HEK293 (cell line): ENCODE results near the gene PSD2.
A peak's percentile ranks its signal among the peaks of the same experiment; 100 is the strongest.

ENCODE experiments used
- CTCF ChIA-PET: fragments of 350-600 bp; formaldehyde crosslinking; extraction: SDS; loops from one replicate; lab custom pipeline; 2021; ENCODE audit warnings: antibody characterized with exemption; lab: Yijun Ruan, JAX
- POLR2A ChIA-PET: fragments of 300-600 bp; formaldehyde crosslinking; extraction: SDS; loops from one replicate; lab custom pipeline; 2020; ENCODE audit warnings: antibody characterized with exemption, inconsistent platforms; lab: Yijun Ruan, JAX
- H3K27ac ChIP-seq: fragments of 200-500 bp; sonication (Bioruptor generic); 2 replicates; pipeline ENCODE4 v1.5.1; 2014; ENCODE audit warnings: low read depth, low read length, control low read depth, inconsistent platforms; ENCODE audit errors: extremely low read depth
- H3K36me3 ChIP-seq, 2 experiments: fragments of 200-500 bp in 1 of 2; sonication (Bioruptor generic) in 1 of 2; 1 replicate in 1 of 2; 2 replicates in 1 of 2; pipeline ENCODE4 v1.5.1; 2014 to 2017; ENCODE audit warnings: inconsistent platforms in 2 of 2, low read length in 2 of 2; ENCODE audit not compliant: control insufficient read depth in 2 of 2, insufficient read depth in 1 of 2
- H3K4me1 ChIP-seq: fragments of 200-500 bp; sonication (Bioruptor generic); 2 replicates; pipeline ENCODE4 v1.5.1; 2014; ENCODE audit warnings: mild to moderate bottlenecking, low read length, inconsistent platforms; ENCODE audit not compliant: control insufficient read depth, insufficient read depth
- H3K4me3 ChIP-seq: 2 replicates; pipeline ENCODE4 v1.5.1; 2011; ENCODE audit warnings: low read depth, mild to moderate bottlenecking, control low read depth, low read length, moderate library complexity
- H3K9me3 ChIP-seq: fragments of 200-500 bp; sonication (Bioruptor generic); 2 replicates; pipeline ENCODE4 v1.5.1; 2014; ENCODE audit warnings: low read depth, low read length, inconsistent platforms; ENCODE audit not compliant: control insufficient read depth, insufficient read depth
- EGR2 ChIP-seq: fragments of 450-650 bp; formaldehyde crosslinking; IDR thresholded peaks from 2 replicates; pipeline ENCODE4 v1.5.1; 2016; ENCODE audit warnings: low read depth, missing biosample characterization, missing genetic modification characterization
- GFI1B ChIP-seq: fragments of 450-650 bp; formaldehyde crosslinking; IDR thresholded peaks from 2 replicates; pipeline ENCODE4 v1.5.1; 2016; ENCODE audit warnings: missing biosample characterization, missing genetic modification characterization
- GLIS1 ChIP-seq: fragments of 450-650 bp; formaldehyde crosslinking; IDR thresholded peaks from 2 replicates; pipeline ENCODE4 v1.5.1; 2016; ENCODE audit warnings: missing biosample characterization, missing genetic modification characterization
- GLIS2 ChIP-seq: fragments of 450-650 bp; formaldehyde crosslinking; IDR thresholded peaks from 2 replicates; pipeline ENCODE4 v1.5.1; 2016; ENCODE audit warnings: missing biosample characterization, missing genetic modification characterization
- KLF1 ChIP-seq: fragments of 450-650 bp; formaldehyde crosslinking; IDR thresholded peaks from 2 replicates; pipeline ENCODE4 v1.5.1; 2016; ENCODE audit warnings: missing biosample characterization, missing genetic modification characterization
- MEIS1 ChIP-seq: sonication (generic); formaldehyde crosslinking; IDR thresholded peaks from 2 replicates; pipeline ENCODE4 v1.8.1; 2022; ENCODE audit warnings: missing genetic modification reagents, mild to moderate bottlenecking, borderline replicate concordance
- ZBTB48 ChIP-seq: fragments of 450-650 bp; formaldehyde crosslinking; IDR thresholded peaks from 2 replicates; pipeline ENCODE4 v1.5.1; 2016; ENCODE audit warnings: missing biosample characterization, missing genetic modification characterization
- ZFP37 ChIP-seq: fragments of 450-650 bp; formaldehyde crosslinking; IDR thresholded peaks from 2 replicates; pipeline ENCODE4 v1.5.1; 2016; ENCODE audit warnings: missing biosample characterization, missing genetic modification characterization
- ZNF140 ChIP-seq: fragments of 450-650 bp; formaldehyde crosslinking; IDR thresholded peaks from 2 replicates; pipeline ENCODE4 v1.5.1; 2016; ENCODE audit warnings: missing biosample characterization, missing genetic modification characterization
- ZNF155 ChIP-seq: fragments of 450-650 bp; formaldehyde crosslinking; IDR thresholded peaks from 2 replicates; pipeline ENCODE4 v1.5.1; 2016; ENCODE audit warnings: missing biosample characterization, missing genetic modification characterization
- ZNF184 ChIP-seq: fragments of 450-650 bp; IDR thresholded peaks from 2 replicates; pipeline ENCODE4 v1.5.1; 2018; ENCODE audit warnings: missing biosample characterization, mild to moderate bottlenecking, missing genetic modification characterization
- ZNF239 ChIP-seq: fragments of 450-650 bp; formaldehyde crosslinking; IDR thresholded peaks from 2 replicates; pipeline ENCODE4 v1.5.1; 2016; ENCODE audit warnings: missing biosample characterization, missing genetic modification characterization
- ZNF324 ChIP-seq: fragments of 450-650 bp; formaldehyde crosslinking; IDR thresholded peaks from 2 replicates; pipeline ENCODE4 v1.5.1; 2016; ENCODE audit warnings: missing biosample characterization, missing genetic modification characterization
- ZNF335 ChIP-seq: fragments of 450-650 bp; formaldehyde crosslinking; conservative IDR thresholded peaks from 2 replicates; pipeline ENCODE4 v1.5.1; 2016; ENCODE audit warnings: missing biosample characterization, missing genetic modification characterization
- ZNF341 ChIP-seq: fragments of 450-650 bp; formaldehyde crosslinking; IDR thresholded peaks from 2 replicates; pipeline ENCODE4; 2016; ENCODE audit warnings: low read depth, missing biosample characterization, missing genetic modification characterization
- ZNF473 ChIP-seq: fragments of 450-650 bp; formaldehyde crosslinking; IDR thresholded peaks from 2 replicates; pipeline ENCODE4 v1.5.1; 2017; ENCODE audit warnings: missing biosample characterization, missing genetic modification characterization
- ZNF518A ChIP-seq: fragments of 450-650 bp; formaldehyde crosslinking; conservative IDR thresholded peaks from 2 replicates; pipeline ENCODE4 v1.5.1; 2016; ENCODE audit warnings: low read depth, missing biosample characterization, missing genetic modification characterization
- ZNF521 ChIP-seq: fragments of 450-650 bp; formaldehyde crosslinking; IDR thresholded peaks from 2 replicates; pipeline ENCODE4 v1.5.1; 2017; ENCODE audit warnings: missing biosample characterization, mild to moderate bottlenecking, missing genetic modification characterization
- ZNF610 ChIP-seq: fragments of 450-650 bp; formaldehyde crosslinking; IDR thresholded peaks from 2 replicates; pipeline ENCODE4 v1.5.1; 2016; ENCODE audit warnings: missing biosample characterization, missing genetic modification characterization, borderline replicate concordance
- ZNF621 ChIP-seq: fragments of 450-650 bp; formaldehyde crosslinking; IDR thresholded peaks from 2 replicates; pipeline ENCODE4 v1.5.1; 2017; ENCODE audit warnings: missing biosample characterization, missing genetic modification characterization
- ZNF704 ChIP-seq: fragments of 450-650 bp; formaldehyde crosslinking; IDR thresholded peaks from 2 replicates; pipeline ENCODE4 v1.5.1; 2016; ENCODE audit warnings: missing biosample characterization, missing genetic modification characterization
- ZNF747 ChIP-seq: fragments of 450-650 bp; formaldehyde crosslinking; IDR thresholded peaks from 2 replicates; pipeline ENCODE4 v1.5.1; 2016; ENCODE audit warnings: missing biosample characterization, missing genetic modification characterization
- ZNF76 ChIP-seq: fragments of 450-650 bp; formaldehyde crosslinking; IDR thresholded peaks from 2 replicates; pipeline ENCODE4; 2016; ENCODE audit warnings: low read depth, missing biosample characterization, missing genetic modification characterization, borderline replicate concordance
- ZNF768 ChIP-seq: fragments of 450-650 bp; formaldehyde crosslinking; IDR thresholded peaks from 2 replicates; pipeline ENCODE4 v1.5.1; 2018; ENCODE audit warnings: missing biosample characterization, mild to moderate bottlenecking, missing genetic modification characterization
- ZNF791 ChIP-seq: fragments of 450-650 bp; formaldehyde crosslinking; IDR thresholded peaks from 2 replicates; pipeline ENCODE4 v1.5.1; 2016; ENCODE audit warnings: missing biosample characterization, missing genetic modification characterization
- ZSCAN16 ChIP-seq: fragments of 450-650 bp; formaldehyde crosslinking; IDR thresholded peaks from 2 replicates; pipeline ENCODE4 v1.5.1; 2016; ENCODE audit warnings: missing biosample characterization, missing genetic modification characterization
- ZSCAN23 ChIP-seq: fragments of 450-650 bp; formaldehyde crosslinking; IDR thresholded peaks from 2 replicates; pipeline ENCODE4 v1.5.1; 2016; ENCODE audit warnings: missing biosample characterization, missing genetic modification characterization
- TF ChIP-seq, protein P1 (sequence below): fragments of 450-650 bp; formaldehyde crosslinking; IDR thresholded peaks from 2 replicates; pipeline ENCODE4 v1.5.1; 2017; ENCODE audit warnings: missing biosample characterization, missing genetic modification characterization
- TF ChIP-seq, protein P2 (sequence below): fragments of 450-650 bp; formaldehyde crosslinking; optimal IDR thresholded peaks from 2 replicates; pipeline ENCODE3; 2016; ENCODE audit warnings: missing biosample characterization, mild to moderate bottlenecking, missing genetic modification characterization
- TF ChIP-seq, protein P3 (sequence below): fragments of 450-650 bp; formaldehyde crosslinking; IDR thresholded peaks from 2 replicates; pipeline ENCODE4 v1.5.1; 2017; ENCODE audit warnings: missing biosample characterization, mild to moderate bottlenecking, missing genetic modification characterization, moderate library complexity

PSD2 gene

DNA sequence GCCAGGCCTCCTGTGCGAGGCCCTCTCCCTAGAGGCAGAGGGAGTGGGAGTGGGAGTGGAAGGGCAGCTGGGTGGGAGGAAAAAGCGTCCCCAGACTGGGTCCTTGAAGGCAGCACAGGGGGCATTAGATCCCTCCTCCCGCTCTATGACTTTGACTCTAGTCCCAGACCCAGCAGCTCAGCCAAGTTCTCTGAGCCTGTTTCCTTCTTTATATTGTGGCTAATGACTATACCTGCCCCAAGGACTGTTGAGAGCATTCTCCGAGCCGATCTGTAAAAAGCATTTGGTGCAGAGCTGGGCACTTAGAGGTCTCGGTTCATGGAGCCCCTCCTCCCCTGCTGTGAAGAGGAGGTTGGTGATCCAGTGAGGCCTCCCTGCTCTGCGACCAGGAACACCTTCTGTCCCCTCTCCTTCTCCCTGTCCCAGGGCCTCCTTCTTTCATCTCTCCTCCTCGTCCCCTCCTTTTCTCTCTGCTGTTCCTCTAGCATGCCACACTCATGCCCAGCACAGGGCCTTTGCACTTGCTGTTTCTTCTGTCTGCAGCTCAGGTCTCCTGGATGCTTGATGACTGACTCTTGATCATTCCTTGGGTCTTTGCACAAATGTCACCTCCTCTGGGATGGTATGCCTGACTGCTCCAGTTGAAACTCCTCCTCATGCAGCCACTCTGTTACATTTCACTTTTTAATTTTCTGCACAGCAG is 23.4 kb upstream of the PSD2 start:
- no peak overlapping the region for H3K27ac ChIP-seq
- ChIA-PET CTCF (interaction anchor here (1.0 to 10.7 kb wide), 2 partner anchors 140 to 352 kb away, joined by 3 to 269 read pairs; no protein-coding TSS in a partner anchor), POLR2A (no interaction called here)
- no peaks in the 10 kb centered on the region for H3K36me3 ChIP-seq
- no peaks in the 10 kb centered on the region for H3K4me1 ChIP-seq
- H3K4me3 ChIP-seq = no peak overlapping the region
- no peaks in the 10 kb centered on the region for H3K9me3 ChIP-seq
- no peak for TF ChIP-seq KLF1
- no peak for TF ChIP-seq ZNF140 (tag by site-specific recombination)
- TF ChIP-seq ZNF704 (tag by site-specific recombination) = no peak
- 0 out of 2 replicates have a peak, but pooled peaks have one; percentile 13 for TF ChIP-seq ZNF341 (tag by site-specific recombination)
- TF ChIP-seq ZSCAN16 = no peak
- no peak for TF ChIP-seq ZNF184 (tag by site-specific recombination)
- TF ChIP-seq ZNF335 = no peak
- no peak for TF ChIP-seq ZNF76 (tag by site-specific recombination)
- TF ChIP-seq, protein P1, sequence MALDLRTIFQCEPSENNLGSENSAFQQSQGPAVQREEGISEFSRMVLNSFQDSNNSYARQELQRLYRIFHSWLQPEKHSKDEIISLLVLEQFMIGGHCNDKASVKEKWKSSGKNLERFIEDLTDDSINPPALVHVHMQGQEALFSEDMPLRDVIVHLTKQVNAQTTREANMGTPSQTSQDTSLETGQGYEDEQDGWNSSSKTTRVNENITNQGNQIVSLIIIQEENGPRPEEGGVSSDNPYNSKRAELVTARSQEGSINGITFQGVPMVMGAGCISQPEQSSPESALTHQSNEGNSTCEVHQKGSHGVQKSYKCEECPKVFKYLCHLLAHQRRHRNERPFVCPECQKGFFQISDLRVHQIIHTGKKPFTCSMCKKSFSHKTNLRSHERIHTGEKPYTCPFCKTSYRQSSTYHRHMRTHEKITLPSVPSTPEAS (tag by site-specific recombination) = no peak
- no peak for TF ChIP-seq ZNF791 (tag by site-specific recombination)
- 0 out of 2 replicates have a peak, but pooled peaks have one; percentile 33 for TF ChIP-seq EGR2 (tag by site-specific recombination)
- no peak for TF ChIP-seq ZBTB48 (tag by site-specific recombination)
- TF ChIP-seq ZNF324 = no peak
- TF ChIP-seq, protein P2, sequence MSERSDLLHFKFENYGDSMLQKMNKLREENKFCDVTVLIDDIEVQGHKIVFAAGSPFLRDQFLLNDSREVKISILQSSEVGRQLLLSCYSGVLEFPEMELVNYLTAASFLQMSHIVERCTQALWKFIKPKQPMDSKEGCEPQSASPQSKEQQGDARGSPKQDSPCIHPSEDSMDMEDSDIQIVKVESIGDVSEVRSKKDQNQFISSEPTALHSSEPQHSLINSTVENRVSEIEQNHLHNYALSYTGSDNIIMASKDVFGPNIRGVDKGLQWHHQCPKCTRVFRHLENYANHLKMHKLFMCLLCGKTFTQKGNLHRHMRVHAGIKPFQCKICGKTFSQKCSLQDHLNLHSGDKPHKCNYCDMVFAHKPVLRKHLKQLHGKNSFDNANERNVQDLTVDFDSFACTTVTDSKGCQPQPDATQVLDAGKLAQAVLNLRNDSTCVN (tag by site-specific recombination) = no peak
- no peak for TF ChIP-seq ZNF155 (tag by site-specific recombination)
- no peak for TF ChIP-seq ZNF610 (tag by site-specific recombination)
- no peak for TF ChIP-seq ZNF518A (tag by site-specific recombination)
- TF ChIP-seq ZSCAN23 (tag by site-specific recombination) = no peak
- no peak for TF ChIP-seq GLIS1 (tag by site-specific recombination)
- no peak for TF ChIP-seq MEIS1 (CRISPR knock-in tag)
- TF ChIP-seq GLIS2 (tag by site-specific recombination) = no peak
- TF ChIP-seq ZNF621 (tag by site-specific recombination) = no peak
- TF ChIP-seq ZNF521 (tag by site-specific recombination) = no peak
- no peak for TF ChIP-seq ZNF473 (tag by site-specific recombination)
- no peak for TF ChIP-seq ZFP37 (tag by site-specific recombination)
- TF ChIP-seq ZNF747 (tag by site-specific recombination) = no peak
- TF ChIP-seq, protein P3, sequence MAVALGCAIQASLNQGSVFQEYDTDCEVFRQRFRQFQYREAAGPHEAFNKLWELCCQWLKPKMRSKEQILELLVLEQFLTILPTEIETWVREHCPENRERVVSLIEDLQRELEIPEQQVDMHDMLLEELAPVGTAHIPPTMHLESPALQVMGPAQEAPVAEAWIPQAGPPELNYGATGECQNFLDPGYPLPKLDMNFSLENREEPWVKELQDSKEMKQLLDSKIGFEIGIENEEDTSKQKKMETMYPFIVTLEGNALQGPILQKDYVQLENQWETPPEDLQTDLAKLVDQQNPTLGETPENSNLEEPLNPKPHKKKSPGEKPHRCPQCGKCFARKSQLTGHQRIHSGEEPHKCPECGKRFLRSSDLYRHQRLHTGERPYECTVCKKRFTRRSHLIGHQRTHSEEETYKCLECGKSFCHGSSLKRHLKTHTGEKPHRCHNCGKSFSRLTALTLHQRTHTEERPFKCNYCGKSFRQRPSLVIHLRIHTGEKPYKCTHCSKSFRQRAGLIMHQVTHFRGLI (tag by site-specific recombination) = no peak
- TF ChIP-seq GFI1B = no peak
- TF ChIP-seq ZNF768 (tag by site-specific recombination) = no peak
- no peak for TF ChIP-seq ZNF239 (tag by site-specific recombination)
